Measurements from ENCODE around the gene FDX2. TPM values are rescaled to one million over a fixed set of nuclear protein-coding genes. Genes with fewer than 3 reads are reported as not detected.

The FDX2 gene
- total and polyA plus RNA-seq, 2 of the 8 experiments (the other 6 are each of a cell fraction or from before 2014, with no cell fraction given), result 27.0 to 64.4 TPM

DNA sequence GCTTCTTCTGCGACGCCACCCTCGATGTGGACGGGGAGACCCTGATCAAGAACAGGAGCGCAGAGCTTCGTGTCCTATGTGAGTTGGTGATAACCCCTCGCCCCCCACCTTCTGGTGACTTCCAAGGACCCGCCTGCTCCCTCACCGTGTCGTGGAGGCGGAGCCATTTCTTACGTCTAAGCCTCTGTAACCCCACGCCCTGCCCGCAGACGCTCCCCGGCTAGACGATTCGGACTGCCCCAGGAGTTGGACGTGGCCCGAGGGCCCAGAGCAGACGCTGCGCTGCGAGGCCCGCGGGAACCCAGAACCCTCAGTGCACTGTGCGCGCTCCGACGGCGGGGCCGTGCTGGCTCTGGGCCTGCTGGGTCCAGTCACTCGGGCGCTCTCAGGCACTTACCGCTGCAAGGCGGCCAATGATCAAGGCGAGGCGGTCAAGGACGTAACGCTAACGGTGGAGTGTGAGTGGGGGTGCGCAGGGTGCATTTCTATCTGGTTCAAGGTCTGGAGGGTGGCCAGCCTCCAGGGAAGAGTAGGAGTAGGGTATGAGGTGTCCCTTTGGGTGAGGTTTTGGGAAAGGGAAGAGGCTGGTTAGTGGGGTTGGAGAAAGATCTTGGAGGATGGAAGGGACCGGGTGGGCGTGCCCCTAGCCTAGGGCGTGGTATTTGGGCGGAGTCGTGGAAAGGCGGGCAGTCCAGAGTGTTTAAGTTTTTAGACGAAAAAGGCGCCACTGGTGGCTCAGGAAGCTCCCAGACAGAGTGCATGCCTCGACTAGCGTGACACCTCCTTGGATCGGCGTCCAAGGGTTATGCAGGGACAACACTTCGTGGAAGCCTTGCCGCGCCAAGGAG lies 22.8 kb downstream of the FDX2 start:
- POLR2A ChIA-PET (ENCODE audit: partially characterized antibody), result interaction anchor here (0.6 to 2.4 kb wide), 6 partner anchors 9 to 365 kb away, joined by 3 to 8 read pairs (median 4); partner anchors contain the start of genes ICAM1 and RAVER1
- FAIRE-seq (no peak), DNase-seq (ENCODE audit: low read depth in 1 of 2, low spot score in 2 of 2) (no peak)
- peak overlapping the region; percentile 19 to 67 (median 29); a peak in 7 of 8 replicates for H3K4me3 ChIP-seq (ENCODE audit: extremely low read depth in 1 of 4, insufficient read depth in 2 of 4, low read depth in 3 of 4, low read length in 4 of 4)
- no peak for TF ChIP-seq CHD1 (IDR thresholded peaks at IDR 0.05; ENCODE audit: low read depth, low read length)
- TF ChIP-seq SIRT6 (IDR thresholded peaks at IDR 0.05; ENCODE audit: low read length), result no peak
- TF ChIP-seq TAF1 (IDR thresholded peaks at IDR 0.05; ENCODE audit: low read depth, low read length), result peak; percentile 33; the same call in 1 of the 2 replicates
- peak; percentile 25 for TF ChIP-seq KDM4A (IDR thresholded peaks at IDR 0.05; ENCODE audit: low read depth, low read length, severe bottlenecking)
- peak; percentile 24 for TF ChIP-seq EZH2 (IDR thresholded peaks at IDR 0.05; ENCODE audit: low read depth, low read length, severe bottlenecking)
- TF ChIP-seq EGR1 (IDR thresholded peaks at IDR 0.05; ENCODE audit: borderline replicate concordance, low read depth, low read length), result no peak
- no peak for TF ChIP-seq SAP30 (IDR thresholded peaks at IDR 0.05; ENCODE audit: insufficient read depth, insufficient replicate concordance, low read length)
- 0 out of 2 replicates have a peak, but pooled peaks have one; percentile 21 for TF ChIP-seq RBBP5 (IDR thresholded peaks at IDR 0.05; ENCODE audit: borderline replicate concordance, low read depth, low read length)
- TF ChIP-seq POU5F1 (IDR thresholded peaks at IDR 0.05; ENCODE audit: low read depth, low read length), result no peak
- peaks cover 35% of the 10 kb centered on the region; the same call in 1 of the 2 replicates for H3K23me2 ChIP-seq (ENCODE audit: low read depth, low read length)
- no peaks in the 10 kb centered on the region for H3K79me1 ChIP-seq (ENCODE audit: low read depth, low read length)
- H2BK20ac ChIP-seq (ENCODE audit: low read length), result no peak overlapping the region
- no peak overlapping the region for H3K18ac ChIP-seq (ENCODE audit: extremely low read depth, low read length)
- H4K91ac ChIP-seq (replicated peaks; ENCODE audit: insufficient read length, low read length), result no peak overlapping the region
- H3K23ac ChIP-seq (ENCODE audit: insufficient read length), result no peak overlapping the region
- no peak overlapping the region for H2BK120ac ChIP-seq (replicated peaks; ENCODE audit: low read depth, low read length)
- H2AFZ ChIP-seq (ENCODE audit: low read length), result peak overlapping the region; percentile 25; the same call in 1 of the 2 replicates
- peaks cover 0 to 46% (median 21%) of the 10 kb centered on the region in 4 experiments; a peak in 6 of 7 replicates for H3K4me1 ChIP-seq (replicated peaks in 1 of 4; ENCODE audit: control insufficient read depth in 3 of 4, insufficient read depth in 4 of 4, low read length in 3 of 4)
- H3K27me3 ChIP-seq (replicated peaks in 1 of 4; ENCODE audit: control insufficient read depth in 3 of 4, extremely low read depth in 1 of 4, insufficient read depth in 3 of 4, low read length in 3 of 4), result peaks cover 52 to 92% (median 82%) of the 10 kb centered on the region in 4 experiments
- peak overlapping the region; percentile 3; the same call in 1 of the 2 replicates for H4K8ac ChIP-seq (ENCODE audit: extremely low read depth, insufficient read depth, low read length)
- 40% methylated on average over 56 of the region's 56 CpGs; no CpG with 5 or more reads in 1 of the 2 experiments for whole genome bisulfite sequencing, 2 experiments (ENCODE audit: extremely low coverage in 1 of 2, insufficient coverage in 1 of 2, insufficient read length in 1 of 2, insufficient replicate concordance in 2 of 2, low coverage in 1 of 2, low lambda C conversion rate in 2 of 2, missing lambda C conversion rate in 1 of 2)
- CTCF ChIA-PET (ENCODE audit: partially characterized antibody), result interaction anchor here (1.0 to 3.7 kb wide), 8 partner anchors 13 to 98 kb away, joined by 3 to 29 read pairs (median 4); partner anchors contain the start of gene ICAM1
- H3K27ac ChIP-seq (ENCODE audit: low read depth, low read length), result no peak overlapping the region
- H4K5ac ChIP-seq (ENCODE audit: insufficient read length, low read depth, low read length), result no peak overlapping the region
- no peak overlapping the region for H2BK15ac ChIP-seq (ENCODE audit: low read length)
- no peaks in the 10 kb centered on the region for H3K9me3 ChIP-seq (ENCODE audit: insufficient read depth in 2 of 2, low read depth in 1 of 2, low read length in 1 of 2)
- no peaks in the 10 kb centered on the region for H3K36me3 ChIP-seq (ENCODE audit: control insufficient read depth in 2 of 4, insufficient read depth in 4 of 4, low read length in 3 of 4)
- no peak overlapping the region for H3K14ac ChIP-seq (ENCODE audit: insufficient read length)
- H4K20me1 ChIP-seq (replicated peaks in 1 of 2; ENCODE audit: control insufficient read depth in 1 of 2, insufficient read depth in 2 of 2, low read length in 2 of 2), result peaks cover 0 to 26% of the 10 kb centered on the region in 2 experiments
- no peak overlapping the region for H2AK5ac ChIP-seq (ENCODE audit: low read depth, low read length)
- H3K4me2 ChIP-seq (ENCODE audit: insufficient read depth in 1 of 2, low read depth in 2 of 2, low read length in 2 of 2), result peak overlapping the region; percentile 81 to 100
- H3K9ac ChIP-seq (replicated peaks in 1 of 4; ENCODE audit: extremely low read depth in 1 of 4, low read depth in 3 of 4, low read length in 3 of 4), result no peak overlapping the region
- peak overlapping the region; percentile 39; the same call in 1 of the 2 replicates for H2BK12ac ChIP-seq (ENCODE audit: low read depth, low read length)
- H3K79me2 ChIP-seq (ENCODE audit: control insufficient read depth in 1 of 2, insufficient read depth in 2 of 2, low read length in 2 of 2), result no peaks in the 10 kb centered on the region
- no peak overlapping the region for H3K4ac ChIP-seq (replicated peaks; ENCODE audit: insufficient read length, low read depth, low read length)
- H3K56ac ChIP-seq (replicated peaks; ENCODE audit: insufficient read length, low read depth, low read length), result no peak overlapping the region
- H2BK5ac ChIP-seq (ENCODE audit: low read depth, low read length), result no peak overlapping the region
